ENCODE data around the gene SH3TC2.

DNA sequence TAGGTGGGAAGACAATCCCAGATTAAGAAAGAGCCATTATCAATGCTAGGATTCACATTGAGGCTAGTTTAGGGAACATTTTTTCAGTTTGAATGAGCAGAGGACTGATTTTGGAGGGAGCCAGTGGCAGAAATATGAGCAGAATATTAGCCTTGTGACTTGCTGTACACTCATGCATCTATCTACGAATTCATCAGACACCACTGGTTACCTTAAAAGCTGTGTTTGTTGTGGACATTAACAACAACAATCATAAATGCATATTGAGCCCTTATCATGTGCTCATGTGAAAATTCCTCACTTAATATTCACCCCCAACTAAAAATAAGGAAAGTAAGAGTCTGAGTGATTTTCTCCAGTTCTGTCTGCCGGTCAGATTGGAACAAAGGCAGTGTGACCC lies 9.9 kb upstream of the SH3TC2 start:
- TF ChIP-seq, protein P1, sequence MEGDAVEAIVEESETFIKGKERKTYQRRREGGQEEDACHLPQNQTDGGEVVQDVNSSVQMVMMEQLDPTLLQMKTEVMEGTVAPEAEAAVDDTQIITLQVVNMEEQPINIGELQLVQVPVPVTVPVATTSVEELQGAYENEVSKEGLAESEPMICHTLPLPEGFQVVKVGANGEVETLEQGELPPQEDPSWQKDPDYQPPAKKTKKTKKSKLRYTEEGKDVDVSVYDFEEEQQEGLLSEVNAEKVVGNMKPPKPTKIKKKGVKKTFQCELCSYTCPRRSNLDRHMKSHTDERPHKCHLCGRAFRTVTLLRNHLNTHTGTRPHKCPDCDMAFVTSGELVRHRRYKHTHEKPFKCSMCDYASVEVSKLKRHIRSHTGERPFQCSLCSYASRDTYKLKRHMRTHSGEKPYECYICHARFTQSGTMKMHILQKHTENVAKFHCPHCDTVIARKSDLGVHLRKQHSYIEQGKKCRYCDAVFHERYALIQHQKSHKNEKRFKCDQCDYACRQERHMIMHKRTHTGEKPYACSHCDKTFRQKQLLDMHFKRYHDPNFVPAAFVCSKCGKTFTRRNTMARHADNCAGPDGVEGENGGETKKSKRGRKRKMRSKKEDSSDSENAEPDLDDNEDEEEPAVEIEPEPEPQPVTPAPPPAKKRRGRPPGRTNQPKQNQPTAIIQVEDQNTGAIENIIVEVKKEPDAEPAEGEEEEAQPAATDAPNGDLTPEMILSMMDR (IDR thresholded peaks at IDR 0.05) = no peak
- no peak for TF ChIP-seq POLR2A (IDR thresholded peaks at IDR 0.05)
